Lung (tissue), 12 donors: ENCODE data around the gene IFT25. TPM values are rescaled to one million over a fixed set of nuclear protein-coding genes. Genes with fewer than 3 reads are reported as not detected.

ENCODE experiments used
- ATAC-seq: fragments of 200-7000 bp; cut with Tn5 transposase; one replicate; pipeline ENCODE4 v1.9.1; 2020; ENCODE audit warnings: moderate number of reproducible peaks; ENCODE audit not compliant: insufficient read depth, low FRiP score
- DNase-seq, 3 donors: peaks; one replicate each; pipeline ENCODE4 v3.0.0-alpha.2; 2013 to 2017
- H3K27ac ChIP-seq, 2 donors: one replicate each; pipeline ENCODE4 v1.5.1; 2013; ENCODE audit warnings: mild to moderate bottlenecking in 2 of 2, moderate library complexity in 2 of 2, control low read depth in 1 of 2, inconsistent platforms in 1 of 2, low read depth in 1 of 2, low read length in 1 of 2
- H3K27me3 ChIP-seq, 3 donors: one replicate each; pipeline ENCODE4 v1.5.1; 2013; ENCODE audit warnings: low read length in 2 of 3; ENCODE audit not compliant: control insufficient read depth in 3 of 3, insufficient read depth in 3 of 3
- H3K36me3 ChIP-seq, 4 donors: one replicate each; pipeline ENCODE4 v1.5.1; 2013; ENCODE audit warnings: low read length in 4 of 4, mild to moderate bottlenecking in 1 of 4, moderate library complexity in 1 of 4; ENCODE audit not compliant: control insufficient read depth in 4 of 4, insufficient read depth in 4 of 4
- H3K4me1 ChIP-seq, 5 donors: one replicate each; pipeline ENCODE4 v1.5.1; 2013; ENCODE audit warnings: low read length in 5 of 5, mild to moderate bottlenecking in 2 of 5, moderate library complexity in 1 of 5; ENCODE audit not compliant: control insufficient read depth in 5 of 5, insufficient read depth in 5 of 5
- H3K4me3 ChIP-seq: one replicate; pipeline ENCODE4 v1.5.1; 2013; ENCODE audit warnings: mild to moderate bottlenecking, control low read depth, moderate library complexity
- H3K9ac ChIP-seq, 2 donors: one replicate each; pipeline ENCODE4 v1.5.1; 2013; ENCODE audit warnings: low read length in 2 of 2, control low read depth in 1 of 2; ENCODE audit not compliant: insufficient read depth in 1 of 2
- H3K9me3 ChIP-seq, 4 donors: one replicate each; pipeline ENCODE4 v1.5.1; 2013; ENCODE audit warnings: low read length in 3 of 4, mild to moderate bottlenecking in 1 of 4, moderate library complexity in 1 of 4; ENCODE audit not compliant: control insufficient read depth in 4 of 4, insufficient read depth in 3 of 4
- CTCF ChIP-seq: IDR thresholded peaks from 2 replicates; pipeline ENCODE4 v1.5.1; 2012; ENCODE audit warnings: mild to moderate bottlenecking; ENCODE audit errors: control extremely low read depth, extremely low read depth
- WGBS, 2 donors: extraction: QIAGEN DNeasy Blood & Tissue Kit; methylation state at CpG; one replicate each; pipeline ENCODE4 v1.1.7; 2013; 5-methylcytosine and 5-hydroxymethylcytosine counted together
- polyA plus RNA-seq, 2 donors: library from polyadenylated mRNA; stranded (reverse); fragments of 200-250 nt; gene quantifications; one replicate each; pipeline ENCODE4 v1.2.1, GENCODE V29; 2013
- total RNA-seq, 2 donors: library from RNA; depleted of rRNA in 1 of 2; stranded (reverse); fragments of >200 nt in 1 of 2; gene quantifications; one replicate each; pipeline ENCODE4 v1.2.1, GENCODE V29; 2014 to 2021
- donor health status: control.
- donor health status: control.
- donor health status: Bipolar disorder and iron deficiency.
- donor health status: healthy.
- donor health status: DM: yes; HTN: yes; CAD: no.

The IFT25 gene
- total and polyA plus RNA-seq, 4 donors, result 18.2 to 46.1 (median 31.6) TPM

- H3K27ac ChIP-seq, result peak within 1 kb of the TSS in 1 of 2 donors; percentile 45
- ATAC-seq (no peak), DNase-seq (no peak)
- no peak within 1 kb of the TSS for H3K9ac ChIP-seq
- no peaks in the 10 kb centered on the region for H3K9me3 ChIP-seq
- H3K4me1 ChIP-seq, result peaks cover 1 to 10% (median 7%) of the 10 kb centered on the region in 5 donors
- no peaks in the 10 kb centered on the region for H3K27me3 ChIP-seq
- H3K36me3 ChIP-seq, result no peaks in the 10 kb centered on the region
- no peak within 1 kb of the TSS for H3K4me3 ChIP-seq
- no peak for TF ChIP-seq CTCF
- 73 to 87% methylated on average over 14 of the region's 14 CpGs for WGBS, 2 donors
Measured at GRCh38 chr1:53893999-53894636, 51.4 kb downstream of the IFT25 start, which contains the start of gene DIO1. TSS of gene DIO1 (plus strand) at chr1:53894187. CDS start at chr1:53894211, 24 bp downstream.

- H3K36me3 ChIP-seq, result no peaks in the 10 kb centered on the region
- ATAC-seq (no peak), DNase-seq (no peak)
- peak overlapping the region in 1 of 2 donors; percentile 45 for H3K27ac ChIP-seq
- 14 to 47% methylated on average over 5 of the region's 5 CpGs for WGBS, 2 donors
- H3K4me3 ChIP-seq, result no peak overlapping the region
- H3K4me1 ChIP-seq, result peaks cover 0 to 16% (median 4%) of the 10 kb centered on the region in 5 donors
- no peaks in the 10 kb centered on the region for H3K9me3 ChIP-seq
- H3K27me3 ChIP-seq, result no peaks in the 10 kb centered on the region
- H3K9ac ChIP-seq, result no peak overlapping the region
- no peak for TF ChIP-seq CTCF
Measured at GRCh38 chr1:53892911-53893310, 52.6 kb downstream of the IFT25 start.

- no peak for TF ChIP-seq CTCF
- no peaks in the 10 kb centered on the region for H3K9me3 ChIP-seq
- DNase-seq (no peak), ATAC-seq (no peak)
- H3K9ac ChIP-seq, result no peak overlapping the region
- no peaks in the 10 kb centered on the region for H3K27me3 ChIP-seq
- WGBS, 2 donors, result 93 to 94% methylated on average over 2 of the region's 2 CpGs
- H3K27ac ChIP-seq, result no peak overlapping the region
- no peak overlapping the region for H3K4me3 ChIP-seq
- H3K4me1 ChIP-seq, result peaks cover 0 to 16% (median 4%) of the 10 kb centered on the region in 5 donors
- H3K36me3 ChIP-seq, result peaks cover 0 to 4% (median 0%) of the 10 kb centered on the region in 4 donors
Measured at GRCh38 chr1:53891678-53892077, 53.8 kb downstream of the IFT25 start.

DNA sequence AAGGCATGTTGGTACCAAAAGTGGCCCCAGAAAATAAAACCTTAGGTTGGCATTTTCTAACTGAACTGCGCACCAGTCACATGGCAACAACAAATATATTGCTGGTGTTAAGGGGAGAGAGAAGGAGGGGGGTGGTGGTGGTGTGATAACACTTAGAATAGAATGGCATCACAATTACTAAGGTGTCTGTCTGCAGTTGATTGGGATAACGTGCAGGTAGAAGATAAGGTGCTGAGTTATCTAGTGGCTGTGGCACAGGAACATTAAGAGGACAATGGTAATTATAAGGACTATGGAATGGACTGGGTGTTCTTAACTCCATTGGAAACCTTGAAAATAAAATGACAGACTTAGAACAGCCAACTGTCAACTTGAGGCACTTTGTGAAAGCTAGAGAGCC lies 54.5 kb downstream of the IFT25 start:
- Histone ChIP-seq H3K4me3 (no peak overlapping the region), H3K9me3 (no peaks in the 10 kb centered on the region), H3K9ac (no peak overlapping the region), H3K27me3 (no peaks in the 10 kb centered on the region), H3K4me1 (peaks cover 0 to 16% (median 4%) of the 10 kb centered on the region in 5 donors), H3K36me3 (peaks cover 0 to 5% (median 2%) of the 10 kb centered on the region in 4 donors), H3K27ac (no peak overlapping the region)
- no peak for TF ChIP-seq CTCF
- no peak for ATAC-seq
- 92 to 97% methylated on average over 2 of the region's 2 CpGs for WGBS, 2 donors
- DNase-seq, result no peak
